HG03135 (cell line): ENCODE measurements around the gene HLF.
A peak's percentile ranks its signal among the peaks of the same experiment; 100 is the strongest.

Experiments used
- ATAC-seq: cut with Tn5 transposase; IDR thresholded peaks from one replicate; pipeline ENCODE4 v1.9.1; 2021; ENCODE audit warnings: mild to moderate bottlenecking, moderate library complexity; ENCODE audit not compliant: unreplicated experiment

Gene HLF

GRCh38 chr17:55289978-55290377 lies 25.2 kb downstream of the HLF start:
- ATAC-seq: no peak

- no peak for ATAC-seq
Measured at GRCh38 chr17:55290492-55291113, 25.8 kb downstream of the HLF start.

- ATAC-seq: no peak
Measured at GRCh38 chr17:55291114-55291507, 26.4 kb downstream of the HLF start.

GRCh38 chr17:55292094-55292493 lies 27.3 kb downstream of the HLF start:
- ATAC-seq: no peak

GRCh38 chr17:55294042-55294751 lies 29.4 kb downstream of the HLF start:
- ATAC-seq: no peak

- peak; percentile 94 for ATAC-seq
Measured at GRCh38 chr17:55295411-55296170, 30.8 kb downstream of the HLF start.

GRCh38 chr17:55296171-55296695 lies 31.5 kb downstream of the HLF start:
- ATAC-seq: no peak

- no peak for ATAC-seq
Measured at GRCh38 chr17:55296699-55297098, 31.9 kb downstream of the HLF start.

- no peak for ATAC-seq
Measured at GRCh38 chr17:55298111-55298730, 33.5 kb downstream of the HLF start.

- ATAC-seq: no peak
Measured at GRCh38 chr17:55299162-55299838, 34.5 kb downstream of the HLF start.

- no peak for ATAC-seq
Measured at GRCh38 chr17:55299890-55300289, 35.1 kb downstream of the HLF start.

GRCh38 chr17:55300479-55301290 lies 35.9 kb downstream of the HLF start:
- no peak for ATAC-seq

- no peak for ATAC-seq
Measured at GRCh38 chr17:55301521-55302406, 37.0 kb downstream of the HLF start.

- no peak for ATAC-seq
Measured at GRCh38 chr17:55302407-55302787, 37.6 kb downstream of the HLF start.

- no peak for ATAC-seq
Measured at GRCh38 chr17:55303008-55303493, 38.3 kb downstream of the HLF start.

- ATAC-seq: no peak
Measured at GRCh38 chr17:55303701-55304145, 39.0 kb downstream of the HLF start.

GRCh38 chr17:55304171-55304859 lies 39.6 kb downstream of the HLF start:
- ATAC-seq: no peak
